Cardiac septum (tissue), 1 donor: Measurements from ENCODE around the gene LY6G6F. TPM values are rescaled to one million over a fixed set of nuclear protein-coding genes. Genes with fewer than 3 reads are reported as not detected.

Source experiments
- DNase-seq: peaks from one replicate; pipeline ENCODE4 v3.0.0-alpha.2; 2020; ENCODE audit warnings: low spot score
- intact Hi-C: fragments of 100-400 bp; cut with DNase I; formaldehyde crosslinking; loops from one replicate; pipeline ENCODE4 v1.14.0; 2022
- total RNA-seq: library from RNA; stranded (reverse); fragmentation: NEBNext Ultra II Directional; extraction: Animal tissue kit (Norgen Biotek cat#: 25700); gene quantifications from one replicate; pipeline ENCODE4 v1.2.1, GENCODE V29; 2021
- donor health status: DM: no; HTN: no; CAD: no.

Gene LY6G6F
- total RNA-seq, 1 donor from 2014 or later: not detected

GRCh38 chr6:31676322-31676903 is 30.3 kb upstream of the LY6G6F start:
- intact Hi-C loops: no loop called here
- no peak for DNase-seq

DNA sequence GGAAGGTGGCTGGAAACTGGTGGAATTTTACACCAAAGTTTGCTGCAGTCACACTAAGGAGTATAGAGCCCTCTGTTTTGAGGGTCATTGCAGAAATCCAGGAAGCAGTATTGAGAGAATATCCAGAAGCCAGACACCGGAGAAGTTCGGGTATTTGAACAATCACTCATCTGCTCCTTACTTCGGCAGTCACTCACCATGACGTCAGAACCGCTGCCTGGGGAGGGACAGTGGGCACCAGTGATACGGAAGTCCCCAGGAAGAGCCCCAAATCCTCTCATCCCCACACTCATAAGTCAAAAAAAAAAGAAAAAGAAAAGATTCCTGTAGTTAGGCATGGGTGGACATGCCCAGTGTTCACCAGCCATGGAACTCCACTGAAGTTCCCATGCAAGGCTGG is 29.8 kb upstream of the LY6G6F start:
- intact Hi-C loops: no loop called here

GRCh38 chr6:31677955-31678354 is 28.7 kb upstream of the LY6G6F start:
- DNase-seq: no peak
- intact Hi-C loops: no loop called here

More for the DNA sequence above, 29.8 kb upstream of the LY6G6F start:
- no peak for DNase-seq

DNA sequence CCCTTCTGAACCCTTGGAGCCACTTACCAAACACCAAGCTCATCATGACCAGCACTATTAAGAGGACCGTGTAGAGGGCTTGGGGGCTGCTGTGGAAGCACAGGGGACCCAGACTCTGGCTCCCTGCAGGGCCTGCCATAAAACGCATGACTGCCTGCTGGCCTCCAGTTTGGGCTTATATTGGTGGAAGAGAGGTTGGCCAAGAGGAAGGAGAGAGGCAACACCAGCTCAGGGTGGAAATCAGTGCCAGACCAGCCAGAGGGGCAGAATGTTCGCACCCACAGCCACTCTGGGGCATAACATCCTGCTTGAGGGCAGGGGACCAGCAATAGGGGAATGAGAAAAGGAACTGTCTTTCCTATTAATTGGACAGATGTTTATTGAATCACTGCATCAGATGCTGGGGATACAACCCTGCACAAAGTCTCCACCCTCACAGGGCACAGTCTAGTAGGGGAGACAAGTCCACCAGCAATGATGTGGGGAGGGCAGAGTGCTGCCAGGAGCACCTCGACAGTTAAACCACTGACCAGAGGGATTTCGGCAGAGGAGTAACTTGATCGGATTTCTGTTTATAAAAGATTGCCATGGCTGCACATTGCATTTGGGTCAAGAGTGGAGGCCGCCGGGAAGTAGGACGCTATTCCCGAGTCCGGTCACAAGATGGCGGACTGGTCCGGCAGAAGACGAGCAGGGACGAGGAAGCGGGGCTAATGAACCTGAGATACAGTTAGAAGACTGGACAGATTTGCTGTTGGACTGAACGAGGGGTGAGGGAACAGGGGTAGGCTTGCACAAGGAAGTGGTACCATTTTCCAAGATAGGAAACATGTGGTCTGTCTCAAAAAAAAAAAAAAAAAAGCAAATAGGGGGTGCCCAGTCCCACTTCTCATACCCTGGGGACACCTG is 26.2 kb upstream of the LY6G6F start, which contains the start of gene LY6G5C:
Gene LY6G5C (minus strand): TSS at position 842 of the 909 bp plus-strand sequence. CDS start 694 bp downstream, at position 148.
- DNase-seq: peak; percentile 93
- intact Hi-C loops: loop anchor here (2.0 to 10.0 kb wide), 5 partner anchors 86 to 272 kb away; partner anchors contain the start of genes EHMT2 and NEU1

- no peak for DNase-seq
- intact Hi-C loops: loop anchor here (2.0 to 10.0 kb wide), 5 partner anchors 86 to 271 kb away; partner anchors contain the start of genes EHMT2 and NEU1
Observed at GRCh38 chr6:31681135-31681671, 25.5 kb upstream of the LY6G6F start.

GRCh38 chr6:31683591-31683990 is 23.1 kb upstream of the LY6G6F start:
- no peak for DNase-seq
- intact Hi-C loops: loop anchor here (5.0 to 10.0 kb wide), 3 partner anchors 181 to 269 kb away; partner anchors contain the start of genes EHMT2 and NEU1

DNA sequence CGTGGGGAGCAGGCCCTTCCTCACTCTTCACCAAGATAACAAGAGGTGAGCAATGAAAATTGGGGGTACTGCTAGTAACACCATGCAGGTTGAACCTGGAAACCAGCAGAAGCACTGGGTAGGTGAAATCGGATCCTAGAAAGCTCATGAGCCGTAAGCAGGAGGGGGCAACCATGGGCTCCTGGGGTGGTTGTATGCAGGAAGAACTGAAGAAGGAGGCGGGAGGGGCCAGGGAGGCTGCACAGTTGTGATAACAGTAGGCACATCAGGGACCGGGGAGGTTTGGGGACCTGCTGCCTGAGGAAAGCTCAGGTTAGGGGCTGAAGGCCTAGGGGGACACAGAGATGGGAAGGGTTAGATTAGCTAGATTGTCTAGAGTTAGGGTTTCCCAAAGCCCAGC is 20.2 kb upstream of the LY6G6F start:
- intact Hi-C loops: loop anchor here (10.0 kb wide), 1 partner anchor 178 kb away; the partner anchor contains the start of gene NEU1
- DNase-seq: no peak

DNA sequence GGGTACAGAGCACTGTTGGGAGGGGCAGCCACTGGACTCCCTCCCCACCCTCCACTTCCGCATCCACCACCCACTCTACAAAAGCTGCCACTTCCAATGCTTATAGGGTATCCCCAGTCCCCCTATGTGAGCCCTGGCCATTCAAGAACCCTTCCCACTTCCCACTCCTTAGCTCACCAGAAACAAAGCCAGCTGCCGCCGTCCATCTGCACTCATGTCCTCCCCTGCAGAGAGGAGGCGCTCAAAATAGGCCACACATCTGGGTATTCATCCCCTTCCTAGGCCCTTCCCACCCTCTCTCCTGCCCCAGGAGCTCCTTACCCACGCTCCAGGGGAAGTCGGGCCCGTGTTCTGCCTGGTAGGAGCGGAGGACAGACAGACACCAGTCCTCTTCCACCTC is 19.3 kb upstream of the LY6G6F start:
- no peak for DNase-seq
- intact Hi-C loops: loop anchor here (10.0 kb wide), 1 partner anchor 177 kb away; the partner anchor contains the start of gene NEU1

- no peak for DNase-seq
- intact Hi-C loops: loop anchor here (10.0 kb wide), 1 partner anchor 177 kb away; the partner anchor contains the start of gene NEU1
Observed at GRCh38 chr6:31687860-31688693, 18.6 kb upstream of the LY6G6F start.

GRCh38 chr6:31689249-31690110 is 17.2 kb upstream of the LY6G6F start:
- intact Hi-C loops: loop anchor here (10.0 kb wide), 1 partner anchor 175 kb away; the partner anchor contains the start of gene NEU1
- no peak for DNase-seq

GRCh38 chr6:31690231-31691077 is 16.2 kb upstream of the LY6G6F start:
- intact Hi-C loops: no loop called here
- no peak for DNase-seq

- intact Hi-C loops: no loop called here
- DNase-seq: no peak
Observed at GRCh38 chr6:31691078-31691463, 15.6 kb upstream of the LY6G6F start.

DNA sequence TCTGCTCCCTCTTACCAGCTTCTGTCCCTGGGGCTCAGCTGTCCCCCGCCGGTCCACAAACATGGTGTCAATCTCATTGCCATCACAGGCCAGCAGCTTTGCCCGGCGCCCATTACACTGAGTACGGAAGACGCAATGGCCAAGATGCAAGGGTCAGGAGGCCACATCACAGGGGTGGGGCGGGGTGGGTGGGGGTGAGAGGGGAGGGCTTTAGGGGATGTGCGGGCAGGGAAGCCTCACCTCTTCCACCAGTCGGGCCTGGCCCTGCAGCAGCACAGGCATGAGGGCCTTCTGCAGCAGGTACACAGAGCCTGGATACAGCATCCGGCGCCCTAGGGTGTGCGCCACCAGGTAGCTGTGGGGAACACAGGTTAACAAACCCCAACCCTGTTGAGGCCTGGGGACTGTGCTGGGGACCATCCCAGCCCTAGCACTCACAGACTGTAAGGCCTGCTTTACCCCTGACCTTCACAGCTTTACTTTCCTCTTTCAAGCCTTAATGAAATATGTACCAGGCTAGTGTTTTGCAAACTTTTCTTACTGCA is 15.0 kb upstream of the LY6G6F start:
- intact Hi-C loops: no loop called here
- DNase-seq: no peak

- DNase-seq: no peak
- intact Hi-C loops: no loop called here
Observed at GRCh38 chr6:31692353-31692752, 14.3 kb upstream of the LY6G6F start.

GRCh38 chr6:31692886-31693285 is 13.8 kb upstream of the LY6G6F start:
- DNase-seq: no peak
- intact Hi-C loops: no loop called here

DNA sequence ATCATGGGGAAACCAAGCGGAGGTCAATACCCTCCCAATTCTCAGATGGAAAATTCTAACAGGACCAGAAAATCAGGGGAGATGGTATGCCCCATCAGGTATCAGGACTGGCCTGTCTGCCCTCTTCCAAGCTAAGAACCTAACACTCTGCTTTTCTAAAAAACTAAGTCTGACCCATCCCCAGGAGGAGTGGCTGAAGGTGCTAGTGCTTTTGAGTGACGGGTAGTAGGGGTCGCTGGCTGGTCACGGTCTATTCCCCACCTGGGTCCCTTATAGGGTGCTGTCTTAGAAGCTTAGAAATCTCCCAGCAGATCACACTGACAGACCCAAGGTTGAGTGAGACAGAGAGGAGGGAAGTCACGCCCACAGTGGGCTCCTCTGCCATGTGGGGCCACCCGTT is 13.1 kb upstream of the LY6G6F start:
- intact Hi-C loops: no loop called here
- no peak for DNase-seq

- intact Hi-C loops: no loop called here
- no peak for DNase-seq
Observed at GRCh38 chr6:31697555-31697954, 9.1 kb upstream of the LY6G6F start.
